Hippocampal formation (tissue), 2 donors: Measurements from ENCODE around the gene PIRT.

Experiments used
- DNase-seq, 2 donors: peaks; one replicate each; lab custom pipeline; 2025; lab: John Stamatoyannopoulos, UW

PIRT gene

DNA sequence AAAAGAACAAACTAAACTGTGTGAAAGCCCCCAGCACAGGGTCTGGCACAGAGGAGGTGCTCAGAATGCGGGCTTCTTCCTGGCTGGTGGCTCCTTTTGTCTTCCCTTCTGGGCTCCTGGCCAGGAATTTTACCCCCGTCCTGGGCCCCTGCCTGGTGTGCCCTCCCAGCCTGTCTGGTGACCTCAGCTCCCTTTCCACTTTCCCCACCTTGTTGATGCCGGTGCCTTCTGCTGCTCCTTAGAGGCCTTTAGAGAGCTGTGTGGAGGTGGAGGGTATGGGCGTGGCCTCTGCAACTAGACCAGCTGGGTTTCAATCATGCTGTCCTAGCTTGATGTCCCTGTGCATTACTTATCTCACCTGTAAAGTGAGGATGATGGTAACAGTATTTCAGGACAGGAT lies 16.8 kb downstream of the PIRT start:
- no peak for DNase-seq

- no peak for DNase-seq
Measured at GRCh38 chr17:10815319-10815718, 22.6 kb downstream of the PIRT start.

GRCh38 chr17:10814075-10814474 lies 23.8 kb downstream of the PIRT start:
- no peak for DNase-seq

DNA sequence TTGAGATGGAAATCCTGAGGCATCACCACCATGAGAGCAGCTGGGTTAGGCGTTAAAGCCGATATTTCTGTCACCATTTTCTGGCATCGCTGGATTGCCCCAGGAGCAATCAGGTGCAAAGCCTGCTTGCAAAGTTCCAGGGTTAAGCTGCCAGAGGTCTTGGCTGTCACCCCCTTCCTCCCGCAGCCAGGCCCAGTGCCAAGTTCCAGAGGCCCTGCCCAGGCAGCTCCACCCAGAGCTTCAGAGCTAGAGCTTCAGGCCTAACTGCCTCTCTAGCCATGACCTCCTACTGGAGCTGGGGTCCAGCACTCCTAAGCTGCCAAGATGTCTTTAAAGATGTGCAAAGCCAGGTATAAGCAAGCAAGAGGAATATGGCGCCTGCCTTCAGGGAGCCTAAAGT lies 25.2 kb downstream of the PIRT start:
- no peak for DNase-seq

DNA sequence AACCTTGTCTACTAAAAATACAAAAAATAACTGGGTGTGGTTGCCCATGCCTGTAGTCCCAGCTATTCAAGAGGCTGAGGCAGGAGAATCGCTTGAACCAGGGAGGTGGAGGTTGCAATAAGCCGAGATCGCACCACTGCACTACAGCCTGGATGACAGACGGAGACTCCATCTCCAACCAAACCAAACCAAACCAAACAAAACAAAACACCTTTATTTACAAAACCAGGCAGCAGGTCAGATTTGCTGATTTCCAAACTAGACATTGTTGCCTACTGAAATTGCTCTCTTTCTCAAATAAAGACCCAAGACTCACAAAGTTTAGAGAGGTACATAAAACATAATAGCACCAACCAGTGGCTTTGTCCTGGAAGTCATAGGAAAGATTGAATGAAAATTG lies 28.3 kb downstream of the PIRT start:
- DNase-seq: no peak

DNA sequence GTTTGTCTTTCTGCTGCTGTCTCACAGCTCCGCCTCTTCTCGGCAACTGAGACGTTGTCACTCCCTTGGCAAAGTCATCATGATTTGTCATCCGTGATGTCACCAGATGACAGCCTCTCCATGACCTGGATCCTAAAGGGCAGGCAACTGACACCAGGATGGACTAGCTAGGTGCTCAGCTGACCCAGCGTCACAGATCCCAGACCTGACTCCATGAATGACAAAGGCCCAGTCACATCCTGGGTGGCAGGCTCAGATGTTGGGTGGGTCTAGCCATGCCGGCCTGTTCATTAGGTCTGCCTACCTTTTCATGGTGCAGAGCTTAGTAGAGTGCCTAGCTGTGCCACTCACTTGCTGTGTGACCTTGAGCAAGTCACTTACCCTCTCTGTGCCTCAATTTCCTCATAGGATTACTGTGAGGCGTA lies 30.2 kb downstream of the PIRT start:
- no peak for DNase-seq

DNA sequence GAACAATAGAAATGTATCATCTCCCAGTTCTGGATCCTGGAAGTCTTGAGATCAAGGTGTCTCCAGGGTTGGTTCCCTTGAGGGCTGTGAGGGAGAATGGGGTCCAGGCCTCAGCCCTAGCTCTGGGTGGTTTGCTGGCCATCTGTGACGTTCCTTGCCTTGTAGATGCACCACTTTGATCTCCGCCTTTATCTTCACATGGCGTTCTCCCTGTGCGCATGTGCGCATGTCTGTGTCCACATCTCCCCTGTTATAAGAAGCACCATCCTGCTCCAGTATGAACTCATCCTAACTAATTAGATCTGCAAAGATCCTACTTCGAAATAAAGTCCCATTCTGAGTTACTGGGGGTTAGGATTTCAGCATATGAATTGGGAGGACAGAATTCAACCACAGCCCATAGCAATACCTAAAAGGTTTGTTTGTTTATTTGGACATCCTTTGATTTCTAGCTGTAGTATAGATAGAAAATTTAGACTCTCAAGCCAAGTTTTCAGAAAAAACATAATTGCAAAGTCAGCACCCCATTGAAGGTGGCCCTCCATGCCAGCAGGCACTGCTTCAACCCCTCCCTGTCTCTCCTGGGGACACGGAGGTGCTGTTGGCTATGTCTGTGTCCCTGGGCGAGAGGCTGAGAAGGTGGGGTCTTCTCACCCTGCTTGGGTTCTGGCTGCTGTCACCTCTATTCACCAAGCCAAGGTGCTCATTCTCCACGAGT lies 31.2 kb downstream of the PIRT start:
- no peak for DNase-seq

- no peak for DNase-seq
Measured at GRCh38 chr17:10805911-10806310, 32.0 kb downstream of the PIRT start.

DNA sequence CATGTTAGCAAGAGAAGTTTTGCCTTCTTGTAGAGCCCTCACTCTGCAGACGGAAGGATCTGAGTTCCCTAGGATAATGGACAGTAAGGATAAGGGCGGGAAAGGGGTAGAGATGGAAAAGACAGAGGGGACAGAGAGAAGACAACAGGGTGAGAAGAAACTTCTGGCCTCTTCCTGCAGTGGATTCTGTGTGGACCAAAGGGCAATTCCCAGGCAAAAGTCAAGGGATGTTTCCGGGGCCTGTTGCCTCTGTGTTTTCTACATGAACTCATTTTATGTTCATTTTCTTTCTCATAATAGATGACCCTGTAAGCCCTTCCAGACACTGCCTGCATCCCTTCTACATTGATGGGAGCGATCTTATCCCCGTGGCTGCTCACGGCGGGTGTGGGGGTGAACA lies 33.3 kb downstream of the PIRT start:
- DNase-seq: no peak

- DNase-seq: no peak
Measured at GRCh38 chr17:10803830-10804475, 33.9 kb downstream of the PIRT start, which contains the start of gene TMEM238L. Gene TMEM238L (minus strand): TSS chr17:10804099. CDS start chr17:10803963, 136 bp downstream.

DNA sequence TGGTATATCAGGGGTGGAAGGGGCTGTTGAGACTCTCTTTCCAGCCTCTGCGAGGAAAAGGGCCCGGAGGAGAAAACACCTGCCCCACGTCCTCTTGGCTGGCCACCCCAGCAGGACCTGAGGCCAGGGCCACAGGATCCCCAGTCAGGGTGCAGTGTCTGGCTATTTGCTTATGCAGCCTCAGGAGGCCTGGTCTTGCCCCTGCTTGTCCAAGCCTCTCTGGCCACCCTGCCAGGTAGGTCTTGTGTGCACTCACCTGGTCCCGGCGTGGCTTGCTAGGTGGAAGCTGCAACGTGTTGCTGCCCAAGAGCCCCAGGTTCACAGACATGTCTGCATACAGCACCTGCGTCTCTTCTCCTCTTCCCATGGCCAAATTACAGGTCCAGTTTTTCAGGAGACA lies 34.5 kb downstream of the PIRT start:
- DNase-seq: no peak

DNA sequence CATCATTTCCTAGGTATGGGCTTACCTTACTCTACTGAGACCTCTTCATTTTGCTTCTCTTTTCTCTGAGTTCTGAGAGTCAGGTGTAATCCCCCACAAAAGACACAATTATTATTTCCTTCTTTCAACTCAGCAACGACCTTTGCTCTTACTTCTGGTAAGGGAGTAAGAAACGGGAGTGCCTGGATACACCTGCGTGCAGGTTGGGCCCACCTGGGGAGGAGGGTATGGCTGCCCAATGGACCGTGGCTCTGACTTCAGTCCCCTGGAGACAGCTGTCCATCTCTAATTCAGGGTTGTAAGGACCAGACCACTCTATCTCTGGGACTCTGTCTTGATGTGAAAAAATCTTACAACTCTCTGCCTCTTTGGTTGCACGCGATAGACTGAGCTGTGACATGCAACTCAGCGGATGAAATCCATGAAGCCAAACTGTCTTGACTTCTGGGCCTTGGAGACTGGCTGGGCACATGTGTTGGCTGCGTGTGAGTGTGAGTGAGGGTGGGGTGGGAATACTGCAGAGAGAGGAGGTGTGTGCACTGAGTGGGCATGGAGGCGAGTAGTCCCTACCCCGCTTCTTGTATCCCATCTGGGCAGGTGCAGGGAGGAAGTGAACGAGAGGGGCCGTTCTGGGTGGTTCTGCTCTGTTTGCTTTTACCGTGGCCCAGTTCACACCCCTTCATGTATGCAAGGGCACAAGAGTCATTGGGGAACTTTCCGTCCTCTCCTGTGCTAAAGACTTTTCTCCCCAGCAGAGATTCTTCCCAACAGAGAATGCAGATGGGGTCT lies 35.2 kb downstream of the PIRT start:
- DNase-seq: no peak

- DNase-seq: no peak
Measured at GRCh38 chr17:10799407-10799806, 38.5 kb downstream of the PIRT start.

DNA sequence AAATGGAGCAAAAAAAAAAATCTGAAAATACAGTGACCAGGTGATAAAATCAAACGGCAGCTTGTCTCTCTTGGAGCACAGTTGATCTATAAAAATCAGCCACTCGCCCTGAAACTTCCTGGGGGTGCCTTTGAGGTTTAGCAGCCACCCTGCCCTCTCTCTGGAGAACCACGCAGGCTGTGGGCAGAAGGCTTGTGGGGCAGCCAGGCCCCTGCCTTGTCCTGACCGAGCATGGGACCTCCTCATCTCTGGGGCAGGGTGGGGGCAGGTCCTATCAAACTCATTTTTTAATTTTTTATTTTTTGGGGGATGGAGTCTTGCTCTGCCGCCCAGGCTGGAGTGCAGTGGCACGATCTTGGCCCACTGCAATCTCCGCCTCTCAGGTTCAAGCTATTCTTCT lies 39.0 kb downstream of the PIRT start:
- no peak for DNase-seq

DNA sequence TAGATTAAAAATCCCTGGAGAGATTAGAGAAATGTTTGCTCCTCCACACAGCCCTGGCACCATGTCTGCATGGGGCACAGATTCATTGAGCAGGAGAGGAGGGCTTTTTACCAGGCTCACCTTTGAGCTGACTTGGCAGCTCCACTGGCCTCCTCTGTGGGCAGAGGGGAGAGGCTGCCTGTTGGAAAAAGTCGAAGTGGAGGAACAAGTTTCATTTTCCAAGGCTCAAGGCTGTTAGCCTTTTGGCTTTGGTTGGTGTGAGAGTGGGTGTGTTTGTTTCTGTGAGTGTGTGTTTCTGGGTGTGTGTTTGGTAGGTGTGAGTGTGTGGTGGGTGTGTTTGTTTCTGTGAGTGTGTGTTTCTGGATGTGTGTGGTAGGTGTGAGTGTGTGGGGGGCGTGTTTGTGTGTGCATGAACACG lies 39.5 kb downstream of the PIRT start:
- no peak for DNase-seq

DNA sequence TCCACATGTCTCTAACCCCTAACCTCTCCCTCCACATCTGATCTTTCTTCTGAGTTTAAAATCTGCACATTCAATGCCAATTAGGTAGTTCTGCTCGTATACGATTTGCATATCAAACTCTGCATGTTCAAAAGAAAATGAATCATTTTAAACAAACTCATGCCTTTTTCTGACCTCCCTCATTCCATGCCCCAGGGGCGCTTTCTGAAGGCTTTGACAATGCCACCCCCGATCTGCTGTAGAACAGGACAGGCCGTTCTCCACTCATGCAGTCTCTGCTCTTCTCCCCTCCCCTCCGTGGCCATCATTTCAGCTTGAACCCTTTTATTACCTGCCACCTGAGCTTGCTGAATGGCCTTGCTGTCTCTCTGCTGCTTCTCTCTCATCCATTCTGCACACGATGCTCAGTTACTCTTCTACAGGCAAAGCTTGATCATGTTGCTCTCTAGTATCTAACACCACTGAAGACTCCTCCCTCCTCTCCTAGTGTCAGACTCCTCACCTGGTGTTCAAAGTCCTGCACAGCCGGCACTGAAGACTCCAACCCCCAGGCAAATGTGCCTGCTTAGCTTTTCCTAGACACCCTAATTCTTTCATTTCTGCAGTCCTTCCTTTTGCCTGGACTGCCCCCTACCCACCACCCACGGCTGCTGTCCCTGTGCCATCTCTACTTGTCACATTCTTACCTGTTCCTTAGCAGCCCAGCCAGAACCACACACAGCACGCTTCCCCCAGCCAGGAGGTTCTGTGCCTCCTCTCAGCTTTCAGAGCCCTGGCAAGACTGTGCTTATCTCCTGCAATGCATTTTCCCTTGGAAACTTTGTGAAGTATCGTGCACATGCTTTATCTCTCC lies 40.2 kb downstream of the PIRT start:
- DNase-seq: no peak

DNA sequence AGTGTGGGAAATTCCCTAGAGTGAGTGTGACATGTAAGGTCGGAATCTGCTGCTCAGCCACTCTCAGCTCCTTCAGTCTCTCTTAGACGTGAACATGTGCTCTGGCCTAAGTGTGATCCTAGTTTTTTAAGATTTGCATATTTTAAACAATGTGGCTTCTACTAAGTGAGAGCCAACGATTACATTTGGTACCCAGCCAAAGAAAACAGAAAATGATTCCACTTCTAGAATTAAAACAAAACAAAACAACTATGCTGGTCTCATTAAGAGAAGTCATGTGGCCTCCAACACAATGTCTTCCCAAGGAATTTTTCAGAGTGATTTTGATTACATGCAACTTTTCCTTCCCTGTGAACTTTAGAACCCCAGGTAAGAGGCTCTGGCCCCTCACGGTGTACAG lies 44.1 kb downstream of the PIRT start:
- DNase-seq: no peak

DNA sequence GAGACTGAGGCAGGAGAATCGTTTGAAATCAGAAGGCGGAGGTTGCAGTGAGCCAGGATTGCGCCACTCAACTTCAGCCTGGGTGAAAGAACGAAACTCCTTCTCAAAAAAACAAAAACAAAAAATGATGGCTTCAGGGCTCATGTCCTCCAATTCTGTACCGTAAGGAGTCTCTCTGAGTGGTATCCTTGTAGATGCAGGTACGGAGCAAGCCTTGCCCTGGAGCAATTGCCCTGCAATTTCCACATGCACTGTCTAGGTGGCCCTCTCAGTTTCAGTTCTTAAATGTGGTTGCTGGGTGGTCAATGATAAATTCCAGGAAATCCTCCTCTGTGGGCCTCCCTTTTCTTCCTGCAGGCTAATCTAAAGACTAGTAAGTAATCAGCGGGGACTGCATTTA lies 44.6 kb downstream of the PIRT start:
- no peak for DNase-seq

- no peak for DNase-seq
Measured at GRCh38 chr17:10792151-10792550, 45.7 kb downstream of the PIRT start.

DNA sequence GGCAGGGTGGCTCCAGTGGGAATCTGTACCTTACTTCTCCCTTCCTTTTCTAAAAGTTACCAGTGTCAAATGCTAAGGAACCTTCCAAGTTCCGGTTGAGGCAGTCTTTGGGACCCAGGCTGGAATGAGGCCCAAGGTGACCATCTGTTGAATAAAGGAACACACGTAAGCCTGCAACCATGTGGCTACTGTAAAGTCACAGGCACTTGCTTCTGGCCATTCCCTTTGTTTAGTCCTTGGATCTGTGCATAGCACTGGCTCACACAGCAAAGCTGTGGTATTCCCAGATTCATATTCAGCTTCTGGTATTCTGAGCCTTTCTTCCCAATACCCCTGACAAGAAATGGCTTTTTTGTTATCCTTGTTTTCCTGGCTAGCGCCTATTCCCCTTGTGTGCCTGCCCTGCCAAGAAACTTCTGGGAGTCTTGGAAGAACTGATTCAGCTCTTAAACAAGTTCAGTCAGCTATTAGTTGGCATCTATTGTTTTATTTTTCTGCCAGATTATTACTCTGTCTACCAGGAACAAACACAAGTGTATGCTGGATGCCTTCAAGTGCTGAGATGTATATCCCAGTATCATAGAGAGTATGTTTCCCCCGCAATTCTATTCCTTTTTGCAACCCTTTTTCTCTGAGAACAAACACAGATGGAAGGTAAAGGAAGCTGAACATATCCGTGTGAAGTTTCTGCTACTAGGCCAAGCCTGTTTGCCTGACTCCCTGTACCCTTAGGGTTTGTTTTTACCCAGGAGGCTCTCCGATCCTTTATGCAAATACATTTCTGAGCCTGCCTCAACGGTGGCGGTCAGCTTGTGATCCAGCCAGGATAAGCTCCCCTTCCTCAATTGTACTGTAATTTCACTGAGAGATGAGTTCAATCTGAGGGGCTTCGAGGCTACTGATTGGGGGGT lies 47.1 kb downstream of the PIRT start:
- DNase-seq: peak in 1 of 2 donors; percentile 15
